Measurements from ENCODE around the gene DLL1. TPM values are rescaled to one million over a fixed set of nuclear protein-coding genes. Genes with fewer than 3 reads are reported as not detected.

The DLL1 gene
- total and polyA plus RNA-seq, 10 donors: 12.6 to 119 (median 62.8) TPM

- Histone ChIP-seq H3K4me3 (peak overlapping the region; percentile 14 to 95 (median 78)), H3K27ac (peak overlapping the region in 7 of 8 donors; percentile 29 to 84 (median 80)), H3K9me3 (no peaks in the 10 kb centered on the region), H3K27me3 (replicated peaks in 1 of 7) (peaks cover 5 to 100% (median 70%) of the 10 kb centered on the region in 7 donors), H3K36me3 (peaks cover 0 to 24% (median 2%) of the 10 kb centered on the region in 6 donors), H3K4me1 (peaks cover 38 to 100% (median 80%) of the 10 kb centered on the region in 6 donors)
- DNase-seq: peak; percentile 89
- intact Hi-C loops (cut with DNase I; ENCODE audit: low total_unique reads): no loop called here
- TF ChIP-seq POLR2A (IDR thresholded peaks at IDR 0.05) (no peak), POLR2AphosphoS5 (IDR thresholded peaks at IDR 0.05) (peak; percentile 43 to 84 (median 81)), CTCF (IDR thresholded peaks at IDR 0.05 in 8 of 11, conservative IDR thresholded peaks at IDR 0.05 in 3 of 11) (no peak)
- WGBS, 5 donors: 0 to 1% (median 1%) methylated on average over 44 to 87 of the region's 87 CpGs
Measured at GRCh38 chr6:170291271-170292110, 613 bp upstream of the DLL1 start.

GRCh38 chr6:170289951-170290295 lies 955 bp downstream of the DLL1 start:
- Histone ChIP-seq H3K9me3 (no peaks in the 10 kb centered on the region), H3K36me3 (peaks cover 0 to 39% (median 9%) of the 10 kb centered on the region in 6 donors), H3K4me3 (peak overlapping the region; percentile 75 to 95 (median 83)), H3K27ac (peak overlapping the region; percentile 35 to 84 (median 79)), H3K4me1 (peaks cover 26 to 98% (median 71%) of the 10 kb centered on the region in 6 donors), H3K27me3 (replicated peaks in 1 of 7) (peaks cover 0 to 99% (median 55%) of the 10 kb centered on the region in 7 donors)
- TF ChIP-seq CTCF (IDR thresholded peaks at IDR 0.05 in 8 of 11, conservative IDR thresholded peaks at IDR 0.05 in 3 of 11): peak in 1 of 11 experiments; percentile 1
- TF ChIP-seq POLR2AphosphoS5 (IDR thresholded peaks at IDR 0.05): no peak
- peak; percentile 82 for DNase-seq
- WGBS, 5 donors: 0 to 3% (median 1%) methylated on average over 15 to 41 of the region's 41 CpGs
- intact Hi-C loops (cut with DNase I; ENCODE audit: low total_unique reads): no loop called here

- Histone ChIP-seq H3K27ac (peak overlapping the region; percentile 35 to 84 (median 79)), H3K36me3 (peaks cover 0 to 45% (median 11%) of the 10 kb centered on the region in 6 donors), H3K27me3 (replicated peaks in 1 of 7) (peaks cover 0 to 98% (median 49%) of the 10 kb centered on the region in 7 donors), H3K4me3 (peak overlapping the region; percentile 75 to 95 (median 83)), H3K9me3 (no peaks in the 10 kb centered on the region), H3K4me1 (peaks cover 26 to 94% (median 66%) of the 10 kb centered on the region in 6 donors)
- TF ChIP-seq POLR2A (IDR thresholded peaks at IDR 0.05): no peak
- TF ChIP-seq POLR2AphosphoS5 (IDR thresholded peaks at IDR 0.05): peak in 2 of 3 donors; percentile 65 to 72
- peak in 1 of 11 experiments; percentile 5 for TF ChIP-seq CTCF (IDR thresholded peaks at IDR 0.05 in 8 of 11, conservative IDR thresholded peaks at IDR 0.05 in 3 of 11)
- WGBS, 5 donors: 0 to 1% (median 1%) methylated on average over 41 to 85 of the region's 85 CpGs
- intact Hi-C loops (cut with DNase I; ENCODE audit: low total_unique reads): no loop called here
- DNase-seq: peak; percentile 84
Measured at GRCh38 chr6:170289180-170289931, 1.5 kb downstream of the DLL1 start.

Data from spleen (tissue), 11 donors.